ENCODE measurements around the gene BICRA.

Gene BICRA

DNA sequence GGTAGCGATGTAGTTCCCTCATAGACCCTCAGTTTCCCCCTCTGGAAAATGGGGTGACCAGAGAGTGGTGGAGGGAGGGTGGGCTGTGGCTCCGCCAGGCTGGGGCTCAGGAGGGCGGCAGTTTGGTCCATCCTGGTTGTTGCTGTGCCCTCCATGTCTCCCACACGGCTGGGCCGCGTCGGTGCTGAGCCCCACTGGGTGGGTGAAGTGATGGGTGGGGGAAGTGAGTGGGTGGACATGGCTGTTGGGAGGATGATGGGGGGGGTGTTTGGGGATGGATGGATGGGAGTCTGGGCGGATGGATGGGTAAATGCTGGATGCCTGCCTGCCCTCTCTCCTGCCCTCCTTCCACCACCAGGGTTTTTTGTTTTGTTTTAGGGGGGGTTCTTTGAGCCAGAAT is 87.7 kb downstream of the BICRA start:
- no peak for ATAC-seq
- TF ChIP-seq TCF4 (CRISPR knock-in tag; IDR thresholded peaks at IDR 0.05; ENCODE audit: borderline replicate concordance) (no peak), TOX (CRISPR knock-in tag; IDR thresholded peaks at IDR 0.05; ENCODE audit: borderline replicate concordance) (no peak), SNAI2 (CRISPR knock-in tag; IDR thresholded peaks at IDR 0.05) (no peak), CSRNP3 (CRISPR knock-in tag; IDR thresholded peaks at IDR 0.05) (no peak), OSR1 (CRISPR knock-in tag; IDR thresholded peaks at IDR 0.05) (no peak), ZFP30 (CRISPR knock-in tag; IDR thresholded peaks at IDR 0.05) (no peak), BACH2 (CRISPR knock-in tag; IDR thresholded peaks at IDR 0.05; ENCODE audit: borderline replicate concordance) (no peak), ESRRG (CRISPR knock-in tag; IDR thresholded peaks at IDR 0.05) (no peak), PPARA (CRISPR knock-in tag; IDR thresholded peaks at IDR 0.05; ENCODE audit: borderline replicate concordance) (no peak)

GRCh38 chr19:47697863-47698609 is 89.1 kb downstream of the BICRA start:
- ATAC-seq: peak; percentile 88
- TF ChIP-seq OSR1 (CRISPR knock-in tag; IDR thresholded peaks at IDR 0.05): no peak
- TF ChIP-seq POU6F1 (CRISPR knock-in tag; IDR thresholded peaks at IDR 0.05; ENCODE audit: borderline replicate concordance, low read depth): no peak
- TF ChIP-seq SNAI2 (CRISPR knock-in tag; IDR thresholded peaks at IDR 0.05): no peak
- TF ChIP-seq, protein P1, sequence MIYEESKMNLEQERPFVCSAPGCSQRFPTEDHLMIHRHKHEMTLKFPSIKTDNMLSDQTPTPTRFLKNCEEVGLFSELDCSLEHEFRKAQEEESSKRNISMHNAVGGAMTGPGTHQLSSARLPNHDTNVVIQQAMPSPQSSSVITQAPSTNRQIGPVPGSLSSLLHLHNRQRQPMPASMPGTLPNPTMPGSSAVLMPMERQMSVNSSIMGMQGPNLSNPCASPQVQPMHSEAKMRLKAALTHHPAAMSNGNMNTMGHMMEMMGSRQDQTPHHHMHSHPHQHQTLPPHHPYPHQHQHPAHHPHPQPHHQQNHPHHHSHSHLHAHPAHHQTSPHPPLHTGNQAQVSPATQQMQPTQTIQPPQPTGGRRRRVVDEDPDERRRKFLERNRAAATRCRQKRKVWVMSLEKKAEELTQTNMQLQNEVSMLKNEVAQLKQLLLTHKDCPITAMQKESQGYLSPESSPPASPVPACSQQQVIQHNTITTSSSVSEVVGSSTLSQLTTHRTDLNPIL (CRISPR knock-in tag; IDR thresholded peaks at IDR 0.05; ENCODE audit: low read depth): no peak
- no peak for TF ChIP-seq ESRRG (CRISPR knock-in tag; IDR thresholded peaks at IDR 0.05)
- no peak for TF ChIP-seq ZNF8 (CRISPR knock-in tag; IDR thresholded peaks at IDR 0.05)
- TF ChIP-seq PPARA (CRISPR knock-in tag; IDR thresholded peaks at IDR 0.05; ENCODE audit: borderline replicate concordance): no peak
- TF ChIP-seq, protein P2, sequence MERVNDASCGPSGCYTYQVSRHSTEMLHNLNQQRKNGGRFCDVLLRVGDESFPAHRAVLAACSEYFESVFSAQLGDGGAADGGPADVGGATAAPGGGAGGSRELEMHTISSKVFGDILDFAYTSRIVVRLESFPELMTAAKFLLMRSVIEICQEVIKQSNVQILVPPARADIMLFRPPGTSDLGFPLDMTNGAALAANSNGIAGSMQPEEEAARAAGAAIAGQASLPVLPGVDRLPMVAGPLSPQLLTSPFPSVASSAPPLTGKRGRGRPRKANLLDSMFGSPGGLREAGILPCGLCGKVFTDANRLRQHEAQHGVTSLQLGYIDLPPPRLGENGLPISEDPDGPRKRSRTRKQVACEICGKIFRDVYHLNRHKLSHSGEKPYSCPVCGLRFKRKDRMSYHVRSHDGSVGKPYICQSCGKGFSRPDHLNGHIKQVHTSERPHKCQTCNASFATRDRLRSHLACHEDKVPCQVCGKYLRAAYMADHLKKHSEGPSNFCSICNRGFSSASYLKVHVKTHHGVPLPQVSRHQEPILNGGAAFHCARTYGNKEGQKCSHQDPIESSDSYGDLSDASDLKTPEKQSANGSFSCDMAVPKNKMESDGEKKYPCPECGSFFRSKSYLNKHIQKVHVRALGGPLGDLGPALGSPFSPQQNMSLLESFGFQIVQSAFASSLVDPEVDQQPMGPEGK (CRISPR knock-in tag; IDR thresholded peaks at IDR 0.05; ENCODE audit: borderline replicate concordance): no peak
- no peak for TF ChIP-seq ZFP3 (CRISPR knock-in tag; IDR thresholded peaks at IDR 0.05)
- no peak for TF ChIP-seq BACH2 (CRISPR knock-in tag; IDR thresholded peaks at IDR 0.05; ENCODE audit: borderline replicate concordance)
- no peak for TF ChIP-seq TSHZ2 (CRISPR knock-in tag; IDR thresholded peaks at IDR 0.05)

- no peak for ATAC-seq
- TF ChIP-seq RARB (CRISPR knock-in tag; IDR thresholded peaks at IDR 0.05) (no peak), OSR1 (CRISPR knock-in tag; IDR thresholded peaks at IDR 0.05) (no peak), ZFP30 (CRISPR knock-in tag; IDR thresholded peaks at IDR 0.05) (no peak), ZNF70 (CRISPR knock-in tag; IDR thresholded peaks at IDR 0.05) (no peak), ZC3H10 (CRISPR knock-in tag; IDR thresholded peaks at IDR 0.05) (no peak), ZNF8 (CRISPR knock-in tag; IDR thresholded peaks at IDR 0.05) (no peak), GLIS3 (CRISPR knock-in tag; IDR thresholded peaks at IDR 0.05) (no peak), BACH2 (CRISPR knock-in tag; IDR thresholded peaks at IDR 0.05; ENCODE audit: borderline replicate concordance) (no peak), PPARA (CRISPR knock-in tag; IDR thresholded peaks at IDR 0.05; ENCODE audit: borderline replicate concordance) (no peak), ISL1 (CRISPR knock-in tag; IDR thresholded peaks at IDR 0.05) (no peak), TCF4 (CRISPR knock-in tag; IDR thresholded peaks at IDR 0.05; ENCODE audit: borderline replicate concordance) (no peak), ZNF565 (CRISPR knock-in tag; conservative IDR thresholded peaks at IDR 0.05; ENCODE audit: low read depth) (no peak), TSHZ2 (CRISPR knock-in tag; IDR thresholded peaks at IDR 0.05) (no peak), ESRRG (CRISPR knock-in tag; IDR thresholded peaks at IDR 0.05) (no peak)
Observed at GRCh38 chr19:47698631-47699359, 89.9 kb downstream of the BICRA start.

Measured in SK-N-SH treated with all-trans-retinoic acid at 6 μM for 48 hours (cell line).